T-helper 2 cell treated with Interferon-gamma antibody and Interleukin-4, amounts not matched to agents 5 μg/mL and 100 μg/mL, for 36 hours (primary cell): Measurements from ENCODE around the gene TNS3.

Experiments
- DNase-seq: peaks from one replicate; pipeline ENCODE4 v3.0.0; 2021; ENCODE audit warnings: low spot score
- H3K27ac Mint-ChIP-seq: one replicate; pipeline ENCODE4 v1.8.0; 2021; ENCODE audit warnings: mild to moderate bottlenecking, mixed read lengths
- H3K27me3 Mint-ChIP-seq: one replicate; pipeline ENCODE4 v1.8.0; 2021; ENCODE audit warnings: low read depth, mixed read lengths
- H3K36me3 Mint-ChIP-seq: one replicate; pipeline ENCODE4 v1.8.0; 2021; ENCODE audit warnings: low read depth, mixed read lengths
- H3K4me1 Mint-ChIP-seq: one replicate; pipeline ENCODE4 v1.8.0; 2021; ENCODE audit warnings: low read depth, mixed read lengths
- H3K4me3 Mint-ChIP-seq: one replicate; pipeline ENCODE4 v1.8.0; 2022; ENCODE audit warnings: mild to moderate bottlenecking, moderate library complexity, mixed read lengths
- H3K9me3 Mint-ChIP-seq: one replicate; pipeline ENCODE4 v1.8.0; 2021; ENCODE audit warnings: mixed read lengths

Gene TNS3

DNA sequence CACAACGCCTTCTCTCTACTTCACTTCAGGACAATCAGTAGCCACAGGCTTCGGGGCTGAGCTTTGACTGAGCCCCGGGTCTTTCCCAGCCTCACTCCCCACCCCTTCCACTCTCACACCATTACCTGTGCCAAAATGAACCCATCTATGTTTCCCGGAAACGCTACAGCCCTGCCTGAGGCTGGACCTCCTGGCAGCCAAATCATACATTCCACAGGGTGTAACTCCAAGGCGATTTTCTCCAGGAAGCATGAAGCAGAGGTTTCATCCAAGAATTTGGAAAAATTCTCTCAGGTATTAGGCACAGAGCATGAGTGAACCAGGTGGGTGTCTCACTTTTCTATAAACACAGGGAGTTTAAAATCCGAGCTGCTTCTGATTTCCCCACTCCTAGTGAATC is 286.3 kb downstream of the TNS3 start:
- Mint-ChIP-seq H3K27me3 (no peaks in the 10 kb centered on the region), H3K4me3 (no peak overlapping the region), H3K27ac (no peak overlapping the region), H3K36me3 (no peaks in the 10 kb centered on the region), H3K4me1 (peaks cover 13% of the 10 kb centered on the region), H3K9me3 (no peaks in the 10 kb centered on the region)
- no peak for DNase-seq

DNA sequence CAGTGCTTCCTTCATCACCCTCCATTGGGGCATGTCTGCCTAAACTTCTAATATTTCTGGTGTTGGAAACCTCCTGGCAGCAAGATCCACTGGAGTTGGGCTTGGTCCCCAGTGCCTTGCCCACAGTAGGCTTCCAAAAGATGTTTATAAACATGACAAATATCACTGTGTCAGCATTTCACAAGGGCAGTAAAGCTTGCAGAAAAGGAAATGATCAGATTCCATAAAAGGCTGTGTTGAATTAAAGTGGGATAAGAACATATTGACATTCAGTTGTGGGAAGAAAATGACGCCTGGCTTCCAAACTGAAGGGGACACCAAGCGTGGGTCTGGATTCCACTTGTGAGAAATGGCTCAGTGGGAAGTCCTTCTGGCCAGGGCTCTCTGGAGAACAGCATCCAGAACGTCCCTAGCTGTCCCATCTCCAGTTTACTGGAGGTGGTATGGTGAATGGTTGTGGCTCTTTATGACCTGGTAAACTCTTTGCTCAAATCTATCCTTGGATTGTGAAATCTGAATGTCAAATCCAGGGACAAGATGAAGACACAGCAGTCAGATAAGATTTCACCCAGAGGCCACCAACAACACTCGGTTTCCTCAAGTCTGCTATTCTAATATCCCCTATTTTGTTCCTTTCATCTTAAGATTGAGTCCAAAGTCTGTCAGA is 287.2 kb downstream of the TNS3 start:
- Mint-ChIP-seq H3K36me3 (no peaks in the 10 kb centered on the region), H3K9me3 (no peaks in the 10 kb centered on the region), H3K4me3 (no peak overlapping the region), H3K4me1 (peaks cover 15% of the 10 kb centered on the region), H3K27ac (no peak overlapping the region), H3K27me3 (no peaks in the 10 kb centered on the region)
- DNase-seq: no peak

DNA sequence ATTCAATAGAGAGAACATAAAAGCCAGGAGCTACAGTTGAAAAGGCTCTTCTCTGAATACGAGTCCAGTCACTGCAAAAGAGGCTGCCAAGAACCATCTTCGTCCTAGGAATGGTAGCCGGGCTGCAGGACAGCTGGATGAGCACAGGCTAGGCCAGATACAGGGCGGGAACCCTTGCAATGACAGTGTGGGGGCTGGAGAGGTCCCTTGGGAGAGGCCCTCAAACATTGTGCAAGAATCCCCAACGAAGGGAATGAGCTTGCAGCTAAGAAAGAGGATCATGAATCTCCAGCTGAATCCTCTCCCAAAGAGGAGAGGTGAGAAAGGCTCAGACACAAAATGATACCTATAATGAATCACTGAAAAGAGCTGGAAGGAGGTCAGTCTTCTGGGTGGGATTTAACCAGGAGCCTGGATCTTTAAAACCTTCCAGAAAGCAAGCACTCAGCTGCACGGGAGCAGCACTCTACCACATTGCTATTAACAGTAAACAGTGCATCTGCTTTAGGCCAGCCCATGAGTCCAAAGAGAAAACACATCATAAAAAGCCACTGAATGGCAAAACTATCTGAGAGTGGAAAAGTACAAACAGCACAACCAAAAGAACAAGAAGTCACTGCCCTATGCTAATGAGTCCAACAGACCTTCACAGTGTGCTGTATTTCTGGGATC is 287.9 kb downstream of the TNS3 start:
- no peaks in the 10 kb centered on the region for H3K9me3 Mint-ChIP-seq
- peaks cover 15% of the 10 kb centered on the region for H3K4me1 Mint-ChIP-seq
- no peak for DNase-seq
- H3K4me3 Mint-ChIP-seq: no peak overlapping the region
- H3K27me3 Mint-ChIP-seq: no peaks in the 10 kb centered on the region
- no peaks in the 10 kb centered on the region for H3K36me3 Mint-ChIP-seq
- no peak overlapping the region for H3K27ac Mint-ChIP-seq

DNA sequence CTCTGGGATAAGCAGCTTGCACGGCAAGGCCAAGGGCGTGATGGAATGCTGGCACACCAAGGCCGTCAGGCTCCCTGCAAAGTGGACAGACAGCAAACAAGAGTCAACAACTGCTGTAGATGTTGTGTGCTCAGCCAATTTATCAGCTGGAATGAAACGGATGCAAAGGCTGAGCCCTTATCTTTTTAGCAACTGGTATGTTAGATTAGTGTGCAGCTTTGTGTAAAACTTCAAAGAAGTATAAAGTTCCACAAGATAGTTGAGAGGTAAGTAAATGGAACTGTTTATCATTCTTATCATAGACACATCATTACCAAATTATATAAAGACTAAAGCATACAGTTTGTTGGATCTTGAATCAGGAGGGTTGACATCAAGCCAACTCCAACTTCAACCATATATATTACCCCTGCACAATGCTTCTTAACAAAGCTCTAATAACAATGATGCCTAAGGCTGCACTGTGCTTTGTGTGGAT is 289.0 kb downstream of the TNS3 start:
- Mint-ChIP-seq H3K4me3 (no peak overlapping the region), H3K4me1 (peaks cover 15% of the 10 kb centered on the region), H3K27me3 (no peaks in the 10 kb centered on the region), H3K27ac (no peak overlapping the region), H3K36me3 (no peaks in the 10 kb centered on the region), H3K9me3 (no peaks in the 10 kb centered on the region)
- DNase-seq: no peak

DNA sequence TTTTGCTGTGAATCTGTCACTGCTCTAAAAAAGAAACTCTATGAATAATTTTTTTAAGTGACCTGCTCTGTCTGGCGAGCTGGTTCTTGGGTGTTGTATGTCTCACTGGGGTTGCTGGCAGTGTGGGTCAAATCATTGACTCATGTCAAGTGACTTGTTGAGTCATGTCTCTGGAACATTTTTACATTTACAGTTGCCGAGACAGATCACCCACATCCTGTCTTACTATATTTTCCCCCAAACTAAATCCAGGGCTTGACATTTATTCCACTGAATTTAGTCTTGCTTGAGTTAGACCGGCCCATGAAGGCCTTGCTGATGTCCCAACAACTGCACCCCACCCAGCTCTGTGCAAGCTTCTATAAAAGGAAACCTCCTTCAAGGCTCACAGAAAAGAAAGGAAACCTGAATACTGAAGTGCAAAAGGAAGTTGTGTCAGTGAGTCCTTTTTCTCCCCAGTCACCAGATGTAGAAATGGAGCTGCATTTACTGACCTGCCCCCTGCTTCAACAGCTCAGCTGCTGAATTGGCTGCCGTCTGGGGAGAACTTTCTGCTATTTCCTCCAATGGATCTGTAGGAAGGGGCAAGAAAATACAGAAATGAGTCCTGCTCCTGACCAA is 290.3 kb downstream of the TNS3 start:
- Mint-ChIP-seq H3K36me3 (no peaks in the 10 kb centered on the region), H3K4me1 (peaks cover 15% of the 10 kb centered on the region), H3K4me3 (peak overlapping the region; percentile 57), H3K27me3 (no peaks in the 10 kb centered on the region), H3K9me3 (no peaks in the 10 kb centered on the region), H3K27ac (peak overlapping the region; percentile 72)
- DNase-seq: peak; percentile 50

DNA sequence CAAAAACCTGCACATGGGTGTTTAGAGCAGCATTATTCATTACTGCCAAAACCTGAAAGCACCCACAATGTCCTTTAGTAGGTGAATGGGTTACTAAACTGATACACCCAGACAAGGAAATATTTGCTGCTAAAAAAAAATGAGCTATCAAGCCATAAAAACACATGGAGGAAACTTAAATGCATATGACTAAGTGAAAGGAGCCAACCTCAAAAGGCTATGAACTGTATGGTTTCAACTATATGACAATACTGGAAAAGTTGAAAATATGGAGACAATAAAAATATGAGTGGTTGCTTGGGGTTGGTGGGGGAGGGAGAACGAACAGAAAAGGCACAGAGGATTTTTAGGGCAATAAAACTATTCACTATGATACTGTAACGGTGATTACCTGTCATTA is 291.0 kb downstream of the TNS3 start:
- Mint-ChIP-seq H3K36me3 (no peaks in the 10 kb centered on the region), H3K4me1 (peaks cover 15% of the 10 kb centered on the region), H3K27ac (no peak overlapping the region), H3K27me3 (no peaks in the 10 kb centered on the region), H3K4me3 (no peak overlapping the region), H3K9me3 (no peaks in the 10 kb centered on the region)
- DNase-seq: no peak

DNA sequence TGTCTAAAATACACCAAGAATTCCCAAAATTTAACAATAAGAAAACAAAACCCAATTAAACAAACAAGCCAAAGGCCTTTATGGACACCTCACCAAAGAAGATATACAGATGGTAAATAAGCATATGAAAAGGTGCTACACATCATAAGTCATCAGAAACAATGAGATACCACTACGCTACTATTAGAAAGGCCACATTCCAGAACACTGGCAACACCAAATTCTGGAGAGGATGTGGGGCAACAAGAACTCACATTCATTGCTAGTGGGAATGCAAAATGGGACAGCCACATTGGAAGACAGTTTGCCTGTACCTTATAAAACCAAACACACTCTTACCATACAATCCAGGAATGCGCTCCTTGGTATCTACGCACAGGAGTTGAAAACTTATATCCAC is 291.4 kb downstream of the TNS3 start:
- H3K4me3 Mint-ChIP-seq: no peak overlapping the region
- no peak overlapping the region for H3K27ac Mint-ChIP-seq
- peaks cover 3% of the 10 kb centered on the region for H3K9me3 Mint-ChIP-seq
- no peaks in the 10 kb centered on the region for H3K36me3 Mint-ChIP-seq
- DNase-seq: no peak
- peaks cover 15% of the 10 kb centered on the region for H3K4me1 Mint-ChIP-seq
- no peaks in the 10 kb centered on the region for H3K27me3 Mint-ChIP-seq

DNA sequence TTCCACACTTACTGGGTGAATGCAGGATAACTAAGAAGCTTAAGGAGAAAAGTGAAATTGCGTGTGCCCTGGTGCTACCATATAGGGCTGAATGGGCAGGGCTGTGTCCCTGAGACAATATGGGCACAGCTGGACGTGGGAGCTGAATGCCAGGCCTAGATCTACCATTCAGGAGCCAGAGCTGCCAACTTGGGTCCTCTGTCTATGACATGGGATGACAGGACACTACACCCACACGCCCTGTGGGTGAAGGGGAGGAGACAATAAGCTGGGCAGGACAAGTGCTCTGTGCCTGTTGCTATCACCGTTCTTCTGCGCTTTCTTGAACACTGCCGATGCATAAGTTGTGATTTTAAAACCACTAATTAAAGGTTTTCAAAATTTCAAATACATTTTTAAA is 293.9 kb downstream of the TNS3 start:
- Mint-ChIP-seq H3K27me3 (no peaks in the 10 kb centered on the region), H3K4me3 (no peak overlapping the region), H3K36me3 (no peaks in the 10 kb centered on the region)

DNA sequence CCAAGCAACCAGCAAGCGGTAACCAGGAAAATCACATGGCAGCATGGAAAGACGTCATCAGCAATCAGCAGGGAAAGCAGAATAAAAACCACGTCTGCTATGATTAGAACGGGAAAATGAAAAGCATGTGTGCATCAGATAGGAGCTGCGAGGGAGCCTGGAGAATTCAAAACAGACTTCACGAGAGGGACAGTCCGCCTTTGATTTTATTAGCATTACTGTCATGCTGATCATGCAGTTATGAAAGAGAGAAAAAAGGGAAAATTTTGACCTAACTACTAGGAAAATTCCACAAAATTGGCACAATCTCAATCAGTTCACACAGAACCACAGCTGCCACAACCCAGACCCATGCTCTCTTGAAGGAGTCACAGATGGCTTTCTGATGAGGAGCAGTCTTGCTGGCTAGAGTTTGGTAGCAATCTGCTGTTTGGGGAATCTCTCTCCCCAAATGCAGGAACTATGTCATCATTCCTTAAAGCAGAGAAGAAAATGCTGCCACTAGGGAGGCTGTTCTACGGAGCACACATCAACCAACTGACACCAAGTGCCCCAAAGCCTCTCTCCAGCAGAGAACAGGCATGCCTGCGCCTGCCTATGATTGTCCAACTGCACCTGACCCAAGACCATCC is 295.9 kb downstream of the TNS3 start:
- no peak overlapping the region for H3K4me3 Mint-ChIP-seq
- H3K27me3 Mint-ChIP-seq: no peaks in the 10 kb centered on the region
- peaks cover 5% of the 10 kb centered on the region for H3K4me1 Mint-ChIP-seq
- peaks cover 5% of the 10 kb centered on the region for H3K9me3 Mint-ChIP-seq
- H3K27ac Mint-ChIP-seq: no peak overlapping the region
- no peak for DNase-seq
- no peaks in the 10 kb centered on the region for H3K36me3 Mint-ChIP-seq

More for the DNA sequence above, 293.9 kb downstream of the TNS3 start:
- no peak overlapping the region for H3K27ac Mint-ChIP-seq
- no peak for DNase-seq
- H3K4me1 Mint-ChIP-seq: peaks cover 15% of the 10 kb centered on the region
- peaks cover 5% of the 10 kb centered on the region for H3K9me3 Mint-ChIP-seq

DNA sequence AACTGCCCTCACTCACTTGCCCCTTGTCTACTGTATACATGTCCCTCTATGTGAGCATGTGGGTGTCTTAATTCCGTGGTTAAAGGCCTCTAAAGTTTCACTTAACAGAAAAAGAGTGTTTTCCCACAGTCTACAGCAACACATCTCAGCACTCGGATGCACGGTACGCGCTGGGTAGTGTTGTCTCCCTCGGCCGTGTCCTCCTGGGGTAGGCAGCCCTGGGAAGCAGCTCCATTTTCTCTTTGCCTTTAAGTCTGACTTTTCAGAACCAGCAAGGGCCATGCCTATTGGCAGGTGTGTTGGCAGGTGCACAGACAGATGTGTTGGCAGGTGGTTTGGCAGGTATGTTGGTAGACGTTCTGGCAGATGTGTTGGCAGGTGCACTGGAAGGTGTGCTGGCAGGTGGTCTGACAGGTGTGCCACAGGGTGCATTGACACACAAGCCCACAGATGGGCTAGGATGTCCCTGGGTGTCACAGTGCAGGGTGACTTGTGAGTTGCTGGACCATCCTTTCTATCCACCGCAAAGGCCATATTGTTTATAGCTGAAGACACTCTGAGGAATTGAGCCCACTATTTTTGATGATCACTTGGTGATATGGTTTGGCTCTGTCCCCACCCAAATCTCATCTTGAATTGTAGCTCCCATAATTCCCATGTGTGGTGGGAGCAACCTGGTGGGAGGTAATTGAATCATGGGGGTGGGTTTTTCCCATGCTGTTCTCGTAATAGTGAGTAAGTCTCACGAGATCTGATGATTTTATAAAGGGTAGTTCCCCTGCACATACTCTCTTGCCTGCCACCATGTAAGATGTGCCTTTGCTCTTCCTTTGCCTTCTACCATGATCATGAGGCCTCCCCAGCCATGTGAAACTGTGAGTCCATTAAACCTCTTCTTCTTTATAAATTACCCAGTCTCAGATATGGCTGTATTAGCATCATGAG is 296.9 kb downstream of the TNS3 start:
- Mint-ChIP-seq H3K27ac (no peak overlapping the region), H3K4me3 (no peak overlapping the region)

DNA sequence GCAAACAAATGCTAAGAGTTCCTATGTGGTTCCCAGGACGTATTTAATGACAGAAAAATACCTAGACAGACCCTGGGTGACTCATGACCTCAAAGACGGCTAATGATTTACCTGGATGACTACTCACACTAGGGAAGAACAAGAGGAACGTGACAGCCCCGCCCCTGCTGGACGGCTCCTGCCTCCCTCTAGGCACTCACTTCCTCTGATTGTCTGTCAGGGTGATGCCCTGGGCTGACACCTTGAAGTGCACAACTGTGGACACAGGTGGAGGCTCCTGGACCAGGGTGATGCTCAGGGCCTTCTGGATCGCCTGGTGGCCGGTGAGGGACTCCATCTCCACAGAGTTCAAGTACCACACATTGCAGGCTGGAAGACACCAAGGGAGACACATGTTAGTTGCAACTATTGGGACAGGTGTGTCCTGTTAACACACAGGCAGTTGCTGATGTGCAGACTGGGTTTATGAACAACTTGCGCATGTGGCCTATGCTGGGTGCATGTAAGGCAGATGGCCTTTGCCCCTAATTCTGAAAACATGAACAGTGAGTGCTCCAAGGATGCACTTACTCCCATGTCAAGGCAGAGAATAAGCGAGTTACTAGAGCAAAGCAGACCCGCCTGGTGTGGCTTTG is 298.3 kb downstream of the TNS3 start:
- Mint-ChIP-seq H3K9me3 (peaks cover 5% of the 10 kb centered on the region), H3K27ac (no peak overlapping the region), H3K4me1 (no peaks in the 10 kb centered on the region), H3K36me3 (no peaks in the 10 kb centered on the region), H3K27me3 (no peaks in the 10 kb centered on the region), H3K4me3 (no peak overlapping the region)
- DNase-seq: no peak

More for the DNA sequence above, 296.9 kb downstream of the TNS3 start:
- Mint-ChIP-seq H3K36me3 (no peaks in the 10 kb centered on the region), H3K9me3 (peaks cover 5% of the 10 kb centered on the region), H3K4me1 (no peaks in the 10 kb centered on the region), H3K27me3 (no peaks in the 10 kb centered on the region)
- DNase-seq: no peak

DNA sequence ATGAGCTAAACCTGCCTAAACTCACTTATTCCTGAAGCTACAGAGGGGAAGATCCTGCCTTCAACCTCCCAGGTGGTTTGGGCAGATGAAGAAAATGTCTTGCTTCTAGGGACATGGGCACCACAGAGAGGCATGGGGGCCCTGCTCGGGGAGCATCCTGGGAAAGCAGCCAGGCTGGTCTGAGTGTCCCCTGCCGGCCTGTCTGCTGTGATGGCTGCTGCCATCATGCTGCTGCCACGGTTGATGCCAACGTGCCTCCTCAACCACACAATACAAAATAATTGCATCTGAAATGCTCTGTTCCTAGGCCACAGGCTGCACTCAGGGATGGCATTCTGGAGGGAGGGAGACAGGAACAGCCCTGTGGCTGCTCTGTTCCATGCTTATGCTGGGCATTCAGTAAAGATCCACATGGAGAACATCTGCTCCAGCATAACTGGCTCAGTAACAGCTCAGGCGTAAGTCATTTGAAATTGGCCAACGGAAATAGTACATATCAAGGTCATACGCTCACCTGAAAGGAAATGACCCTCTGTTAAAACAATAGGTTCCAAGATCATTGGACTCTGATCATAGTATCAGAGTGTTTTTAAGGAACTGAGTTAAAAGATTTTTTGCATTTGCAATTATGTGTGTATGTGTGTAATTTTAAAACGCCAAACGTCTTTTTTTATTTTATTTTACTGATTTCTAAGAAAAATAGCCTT is 299.0 kb downstream of the TNS3 start:
- Mint-ChIP-seq H3K27me3 (no peaks in the 10 kb centered on the region), H3K27ac (no peak overlapping the region), H3K9me3 (peaks cover 5% of the 10 kb centered on the region), H3K4me1 (no peaks in the 10 kb centered on the region), H3K36me3 (no peaks in the 10 kb centered on the region), H3K4me3 (no peak overlapping the region)
- DNase-seq: no peak
